Motor neuron (in vitro differentiated cells): ENCODE measurements around the gene TUBGCP2. TPM values are rescaled to one million over a fixed set of nuclear protein-coding genes. Genes with fewer than 3 reads are reported as not detected.
A peak's percentile ranks its signal among the peaks of the same experiment; 100 is the strongest.

Source experiments
- ATAC-seq, 8 experiments: fragments of 200-7000 bp; cut with Tn5 transposase; replicated peaks in 6 of 8; 2 replicates each; pipeline ENCODE4 v1.8.0; 2021; ENCODE audit warnings: mild to moderate bottlenecking in 8 of 8, moderate library complexity in 8 of 8
- H3K27ac ChIP-seq, 2 donors: fragments of 250-450 bp; sonication (Bioruptor Pico); 2 replicates each; pipeline ENCODE4 v1.9.0; 2021; ENCODE audit warnings: antibody characterized with exemption in 2 of 2, mild to moderate bottlenecking in 2 of 2, moderate library complexity in 1 of 2
- H3K4me1 ChIP-seq, 2 donors: fragments of 250-450 bp; sonication (Bioruptor Pico); replicated peaks in 1 of 2; 2 replicates each; pipeline ENCODE4 v1.6.1; 2021; ENCODE audit warnings: antibody characterized with exemption in 2 of 2, mild to moderate bottlenecking in 2 of 2, moderate library complexity in 1 of 2
- H3K4me3 ChIP-seq, 5 donors: fragments of 250-450 bp; sonication (Bioruptor Pico); 2 replicates each; pipeline ENCODE4 v1.9.0; 2021; ENCODE audit warnings: antibody characterized with exemption in 5 of 5, mild to moderate bottlenecking in 5 of 5, moderate library complexity in 4 of 5
- WGBS, 10 experiments: fragments of 450-650 bp; shearing (Covaris generic); methylation state at CpG; one replicate each; pipeline ENCODE4 v1.0.0; 2022; 5-methylcytosine and 5-hydroxymethylcytosine counted together
- in situ Hi-C, 9 experiments: fragments of 400-800 bp; cut with MboI; loops; one replicate each; pipeline ENCODE4 v1.15.0; 2021; ENCODE audit warnings: low sequenced_read_pairs in 9 of 9, low pct_unique_long_range_greater_than_20kb in 2 of 9; ENCODE audit not compliant: unreplicated experiment in 9 of 9
- total RNA-seq, 8 experiments: library from RNA; unstranded; fragments of 300-600 nt; gene quantifications; 2 replicates each; pipeline versions ENCODE4 v1.2.3 to v1.2.4, GENCODE V29; 2022

TUBGCP2 gene, protein sequence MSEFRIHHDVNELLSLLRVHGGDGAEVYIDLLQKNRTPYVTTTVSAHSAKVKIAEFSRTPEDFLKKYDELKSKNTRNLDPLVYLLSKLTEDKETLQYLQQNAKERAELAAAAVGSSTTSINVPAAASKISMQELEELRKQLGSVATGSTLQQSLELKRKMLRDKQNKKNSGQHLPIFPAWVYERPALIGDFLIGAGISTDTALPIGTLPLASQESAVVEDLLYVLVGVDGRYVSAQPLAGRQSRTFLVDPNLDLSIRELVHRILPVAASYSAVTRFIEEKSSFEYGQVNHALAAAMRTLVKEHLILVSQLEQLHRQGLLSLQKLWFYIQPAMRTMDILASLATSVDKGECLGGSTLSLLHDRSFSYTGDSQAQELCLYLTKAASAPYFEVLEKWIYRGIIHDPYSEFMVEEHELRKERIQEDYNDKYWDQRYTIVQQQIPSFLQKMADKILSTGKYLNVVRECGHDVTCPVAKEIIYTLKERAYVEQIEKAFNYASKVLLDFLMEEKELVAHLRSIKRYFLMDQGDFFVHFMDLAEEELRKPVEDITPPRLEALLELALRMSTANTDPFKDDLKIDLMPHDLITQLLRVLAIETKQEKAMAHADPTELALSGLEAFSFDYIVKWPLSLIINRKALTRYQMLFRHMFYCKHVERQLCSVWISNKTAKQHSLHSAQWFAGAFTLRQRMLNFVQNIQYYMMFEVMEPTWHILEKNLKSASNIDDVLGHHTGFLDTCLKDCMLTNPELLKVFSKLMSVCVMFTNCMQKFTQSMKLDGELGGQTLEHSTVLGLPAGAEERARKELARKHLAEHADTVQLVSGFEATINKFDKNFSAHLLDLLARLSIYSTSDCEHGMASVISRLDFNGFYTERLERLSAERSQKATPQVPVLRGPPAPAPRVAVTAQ
- 10 to 100 TPM; 28.4 to 50.5 (median 37.4) TPM for total RNA-seq

DNA sequence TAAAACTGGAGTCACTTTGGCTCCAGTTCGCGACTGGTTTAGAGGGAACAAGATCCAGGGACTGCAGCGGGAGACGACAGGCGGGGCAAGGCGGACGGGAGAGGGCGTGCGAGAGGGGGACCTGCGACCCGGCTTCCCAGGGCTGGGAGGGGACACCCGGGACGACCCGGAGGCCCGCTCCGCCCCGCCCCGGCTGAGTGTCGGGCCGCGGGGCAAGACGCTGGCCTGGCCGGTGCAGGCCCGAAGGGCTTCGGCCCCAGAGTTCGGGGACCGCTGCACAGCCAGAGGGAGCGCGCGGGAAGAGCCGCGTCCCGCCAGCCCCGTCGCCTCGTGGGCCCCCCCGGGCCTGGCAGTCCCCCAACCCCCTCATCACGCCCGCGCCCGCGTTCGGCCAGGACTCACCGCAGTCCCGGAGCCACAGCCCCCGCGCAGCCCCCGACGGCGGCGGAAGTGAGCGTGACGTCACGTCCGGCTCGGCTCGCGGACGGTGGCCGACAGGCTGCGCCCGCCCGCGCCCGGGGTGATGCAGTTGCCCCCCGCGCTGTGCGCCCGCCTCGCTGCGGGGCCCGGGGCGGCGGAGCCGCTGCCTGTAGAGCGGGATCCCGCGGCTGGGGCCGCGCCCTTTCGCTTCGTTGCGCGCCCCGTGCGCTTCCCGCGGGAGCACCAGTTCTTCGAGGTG, at the start of gene TUBGCP2, which contains the start of gene ZNF511:
TSS of gene TUBGCP2 (minus strand) at position 452 of the 679 bp plus-strand sequence. CDS start 5,931 bp downstream, outside the sequence.
TSS of gene ZNF511 (plus strand) at position 494 of the 679 bp plus-strand sequence. CDS start at position 524, 30 bp downstream.
- peaks cover 9 to 20% of the 10 kb centered on the region in 2 donors for H3K4me1 ChIP-seq
- 0% methylated on average over 2 to 7 of the region's 89 CpGs; no CpG with 5 or more reads in 7 of the 10 experiments for WGBS, 10 experiments
- H3K27ac ChIP-seq = peak within 1 kb of the TSS; percentile 97
- in situ Hi-C loops = no loop called here
- peak; percentile 82 to 90 (median 85) for ATAC-seq
- H3K4me3 ChIP-seq = peak within 1 kb of the TSS; percentile 74 to 99 (median 91)

GRCh38 chr10:133357285-133358161, 48.9 kb upstream of the TUBGCP2 start, which contains the start of gene FUOM:
Gene FUOM, minus strand, starts transcription at chr10:133358019. Its CDS starts 12 bp downstream, at chr10:133358007.
- WGBS, 10 experiments = 0% methylated on average over 5 of the region's 83 CpGs; no CpG with 5 or more reads in 9 of the 10 experiments
- Histone ChIP-seq H3K4me1 (peaks cover 0 to 5% of the 10 kb centered on the region in 2 donors), H3K4me3 (peak within 1 kb of the TSS; percentile 47 to 86 (median 57)), H3K27ac (peak within 1 kb of the TSS in 1 of 2 donors; percentile 78)
- ATAC-seq = peak; percentile 64 to 88 (median 84)
- in situ Hi-C loops = no loop called here

DNA sequence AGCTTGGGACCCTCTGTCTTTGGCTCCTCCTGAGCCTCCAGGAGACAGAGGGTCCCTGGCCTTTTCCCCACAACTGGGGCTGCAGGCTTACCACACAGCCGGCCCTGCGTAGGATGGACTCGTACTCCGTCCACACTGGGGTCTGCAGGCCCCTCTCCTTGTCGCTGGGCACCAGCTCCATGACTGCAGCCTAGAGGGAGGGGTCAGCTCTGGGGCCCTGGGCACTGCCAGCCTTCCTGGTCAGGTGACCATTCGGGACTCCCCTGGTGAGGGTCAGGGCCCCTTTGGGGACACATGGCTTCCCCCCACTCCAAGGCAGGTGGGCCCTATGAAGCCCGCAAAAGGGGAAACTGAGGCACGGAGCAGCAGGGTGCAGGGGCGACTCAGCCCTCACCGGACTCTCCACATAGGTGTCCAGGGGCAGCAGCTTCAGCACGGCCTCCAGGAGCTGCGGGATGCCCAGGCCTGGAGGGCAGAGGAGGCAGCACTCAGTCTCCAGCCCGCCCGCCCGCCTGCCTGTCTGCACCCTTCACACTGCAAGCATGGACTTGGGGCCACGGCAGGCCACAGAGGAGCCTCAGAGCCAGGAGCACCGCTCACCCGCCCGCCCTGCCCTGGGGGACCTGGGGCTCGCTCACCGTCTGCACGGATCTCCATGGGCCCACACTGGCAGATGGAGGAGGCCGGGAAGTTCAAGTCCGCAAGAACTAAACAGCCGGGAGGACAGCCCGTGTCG, 48.0 kb upstream of the TUBGCP2 start:
- peak overlapping the region; percentile 47 to 86 (median 57) for H3K4me3 ChIP-seq
- ATAC-seq = peak in 7 of 8 experiments; percentile 2 to 35 (median 12)
- H3K4me1 ChIP-seq = peaks cover 0 to 5% of the 10 kb centered on the region in 2 donors
- no peak overlapping the region for H3K27ac ChIP-seq
- WGBS, 10 experiments = 19 to 35% methylated on average over 2 to 3 of the region's 27 CpGs; no CpG with 5 or more reads in 8 of the 10 experiments
- in situ Hi-C loops = no loop called here

- in situ Hi-C loops = no loop called here
- no CpG with 5 or more reads among the region's 3 CpGs for WGBS, 10 experiments
- no peak overlapping the region for H3K27ac ChIP-seq
- H3K4me3 ChIP-seq = no peak overlapping the region
- ATAC-seq = no peak
- peaks cover 0 to 5% of the 10 kb centered on the region in 2 donors for H3K4me1 ChIP-seq
These were observed 47.3 kb upstream of the TUBGCP2 start for GRCh38 chr10:133355991-133356390.

DNA sequence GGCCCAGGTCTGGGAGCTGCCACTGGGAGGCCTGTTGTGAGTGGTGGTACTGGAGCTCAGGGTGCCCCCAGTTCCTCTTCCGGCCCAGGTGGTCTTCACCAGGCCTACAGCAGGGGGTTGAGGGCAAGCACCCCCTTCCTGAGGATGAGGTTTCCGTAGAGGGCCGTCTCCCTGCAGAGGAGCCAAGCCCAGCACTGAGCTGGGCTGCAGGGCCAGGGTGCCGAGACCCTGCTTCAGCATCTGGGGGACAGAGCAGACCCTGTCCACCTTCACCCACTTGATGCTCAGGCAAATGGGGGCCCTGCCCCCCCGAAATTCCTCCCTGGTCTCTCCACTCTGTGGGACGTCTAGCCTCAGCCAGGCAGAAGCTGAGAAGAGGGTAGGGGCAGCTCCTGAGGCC, 46.6 kb upstream of the TUBGCP2 start:
- no peak for ATAC-seq
- peaks cover 0 to 5% of the 10 kb centered on the region in 2 donors for H3K4me1 ChIP-seq
- H3K27ac ChIP-seq = no peak overlapping the region
- in situ Hi-C loops = no loop called here
- no peak overlapping the region for H3K4me3 ChIP-seq
- WGBS, 10 experiments = 56 to 87% methylated on average over 2 to 3 of the region's 6 CpGs; no CpG with 5 or more reads in 8 of the 10 experiments

DNA sequence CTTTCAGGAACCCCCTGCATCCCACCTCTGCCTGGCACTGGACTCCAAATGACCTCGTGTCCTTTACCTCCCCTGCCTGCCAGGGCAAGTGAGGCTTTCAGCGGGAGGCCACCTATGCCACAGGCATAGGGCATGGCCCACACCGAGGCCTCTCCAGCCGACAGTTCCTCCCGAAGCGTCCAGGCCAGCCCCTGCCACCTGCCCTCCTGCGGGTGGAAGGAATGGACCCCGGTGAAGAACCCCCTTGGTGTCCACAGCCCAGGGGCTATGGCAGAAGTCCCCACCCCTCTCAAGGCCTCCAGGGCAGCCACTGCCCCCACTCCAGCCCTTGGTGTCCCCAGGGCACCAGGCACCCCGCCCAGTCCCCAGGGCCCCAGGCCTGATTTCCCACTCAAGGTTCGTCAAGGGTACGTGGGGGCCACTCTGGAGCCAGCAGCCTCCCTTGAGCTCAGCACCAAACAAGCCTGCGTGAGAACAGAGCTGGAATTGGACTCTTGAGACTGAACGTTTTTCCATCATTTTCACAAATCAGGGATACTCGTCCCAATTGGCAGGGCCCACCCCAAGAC, 46.1 kb upstream of the TUBGCP2 start:
- WGBS, 10 experiments = 92 to 100% methylated on average over 1 to 2 of the region's 14 CpGs; no CpG with 5 or more reads in 8 of the 10 experiments
- ATAC-seq = no peak
- in situ Hi-C loops = no loop called here

DNA sequence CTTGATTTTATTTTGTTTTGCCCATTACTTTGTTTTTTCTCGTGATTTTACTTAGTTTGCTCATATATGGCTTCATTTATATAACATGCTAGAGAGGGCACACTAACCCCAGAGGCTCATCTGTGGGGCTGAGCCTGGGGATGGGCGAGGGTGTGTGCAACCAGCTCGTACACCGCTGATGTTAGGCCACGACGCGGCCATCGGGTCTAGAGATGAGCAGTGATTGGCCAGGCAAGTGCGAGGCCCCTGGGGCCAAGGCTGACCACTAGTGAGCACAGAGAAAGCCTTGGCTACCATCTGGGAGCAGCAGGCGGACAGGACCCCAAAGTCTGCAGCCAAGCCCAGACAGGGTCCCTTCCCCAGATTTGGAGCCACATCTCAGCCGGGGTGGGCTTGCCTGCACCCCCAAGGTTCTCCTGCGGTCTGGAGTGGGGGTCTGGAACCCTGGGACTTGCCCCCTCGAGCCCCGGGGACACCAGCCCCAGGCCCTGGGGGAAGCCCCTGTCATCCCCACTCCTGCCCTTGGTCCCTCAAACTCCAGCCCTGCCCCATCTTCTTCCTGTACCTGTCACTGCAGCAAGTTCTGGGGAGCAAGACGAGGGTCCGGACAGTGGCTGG, 45.4 kb upstream of the TUBGCP2 start:
- H3K27ac ChIP-seq = no peak overlapping the region
- 67 to 95% (median 85%) methylated on average over 3 to 9 of the region's 16 CpGs; no CpG with 5 or more reads in 5 of the 10 experiments for WGBS, 10 experiments
- ATAC-seq = no peak
- in situ Hi-C loops = no loop called here
- peaks cover 0 to 5% of the 10 kb centered on the region in 2 donors for H3K4me1 ChIP-seq
- H3K4me3 ChIP-seq = no peak overlapping the region

More for the DNA sequence above, 46.1 kb upstream of the TUBGCP2 start:
- Histone ChIP-seq H3K4me1 (peaks cover 0 to 5% of the 10 kb centered on the region in 2 donors), H3K27ac (no peak overlapping the region), H3K4me3 (no peak overlapping the region)

GRCh38 chr10:133353202-133353959, 44.7 kb upstream of the TUBGCP2 start:
- Histone ChIP-seq H3K4me1 (peaks cover 0 to 5% of the 10 kb centered on the region in 2 donors), H3K27ac (no peak overlapping the region), H3K4me3 (no peak overlapping the region)
- in situ Hi-C loops = no loop called here
- WGBS, 10 experiments = 17 to 100% (median 100%) methylated on average over 1 to 7 of the region's 16 CpGs; no CpG with 5 or more reads in 3 of the 10 experiments
- ATAC-seq = no peak

DNA sequence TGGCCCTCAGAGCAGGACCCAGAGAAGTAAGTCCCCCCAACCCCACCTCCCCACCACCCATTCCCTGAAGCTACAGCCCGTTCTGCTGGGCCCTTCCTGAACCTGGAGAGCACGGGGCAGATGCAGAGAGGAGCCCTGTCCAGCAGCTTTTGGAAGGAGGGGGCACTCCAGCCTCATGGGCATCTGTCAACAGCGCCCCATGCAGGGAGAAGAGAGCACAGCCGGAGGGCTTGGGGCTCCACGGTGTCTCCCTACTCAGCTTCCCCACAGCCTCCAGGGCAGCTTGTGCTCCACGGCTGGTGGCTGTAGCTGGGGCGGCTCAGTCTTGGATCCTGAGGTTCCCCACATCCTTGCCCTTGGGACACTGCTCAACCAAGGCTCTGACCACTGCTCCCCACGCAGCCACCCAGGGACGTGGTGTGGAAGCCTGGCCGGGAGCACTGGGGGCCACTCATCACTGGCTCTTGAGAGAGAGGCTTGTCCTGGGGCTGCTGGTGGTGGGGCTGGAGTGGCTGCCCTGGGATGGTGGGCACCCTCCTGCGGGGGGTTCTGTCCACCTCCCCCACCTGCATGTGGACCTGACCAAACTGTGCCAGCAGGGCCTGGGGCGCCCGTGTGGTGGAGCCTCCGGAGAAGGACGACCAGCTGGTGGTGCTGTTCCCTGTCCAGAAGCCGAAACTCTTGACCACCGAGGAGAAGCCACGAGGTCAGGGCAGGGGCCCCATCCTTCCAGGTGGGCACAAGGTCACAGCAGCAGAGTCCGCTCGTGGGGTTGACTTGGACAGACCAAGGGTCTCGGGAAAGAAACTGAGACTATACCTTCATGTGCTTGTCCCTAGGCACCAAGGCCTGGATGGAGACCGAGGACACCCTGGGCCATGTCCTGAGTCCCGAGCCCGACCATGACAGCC, 43.0 kb upstream of the TUBGCP2 start:
- no peak overlapping the region for H3K4me3 ChIP-seq
- WGBS, 10 experiments = 60 to 80% (median 69%) methylated on average over 1 to 7 of the region's 24 CpGs; no CpG with 5 or more reads in 5 of the 10 experiments
- peak in 2 of 8 experiments; percentile 12 to 34 for ATAC-seq
- H3K27ac ChIP-seq = no peak overlapping the region
- in situ Hi-C loops = no loop called here
- H3K4me1 ChIP-seq = peaks cover 0 to 2% of the 10 kb centered on the region in 2 donors
